VCaP (cell line): ENCODE data around the gene MCTP1.
A peak's percentile ranks its signal among the peaks of the same experiment; 100 is the strongest.

ENCODE experiments used
- H3K27ac ChIP-seq: fragments of 450-650 bp; 2 replicates; pipeline ENCODE4 v1.5.1; 2017
- TF ChIP-seq, protein P1 (sequence below): fragments of 450-650 bp; conservative IDR thresholded peaks from 2 replicates; pipeline ENCODE4 v1.5.1; 2017; ENCODE audit warnings: mild to moderate bottlenecking, moderate library complexity

The MCTP1 gene

DNA sequence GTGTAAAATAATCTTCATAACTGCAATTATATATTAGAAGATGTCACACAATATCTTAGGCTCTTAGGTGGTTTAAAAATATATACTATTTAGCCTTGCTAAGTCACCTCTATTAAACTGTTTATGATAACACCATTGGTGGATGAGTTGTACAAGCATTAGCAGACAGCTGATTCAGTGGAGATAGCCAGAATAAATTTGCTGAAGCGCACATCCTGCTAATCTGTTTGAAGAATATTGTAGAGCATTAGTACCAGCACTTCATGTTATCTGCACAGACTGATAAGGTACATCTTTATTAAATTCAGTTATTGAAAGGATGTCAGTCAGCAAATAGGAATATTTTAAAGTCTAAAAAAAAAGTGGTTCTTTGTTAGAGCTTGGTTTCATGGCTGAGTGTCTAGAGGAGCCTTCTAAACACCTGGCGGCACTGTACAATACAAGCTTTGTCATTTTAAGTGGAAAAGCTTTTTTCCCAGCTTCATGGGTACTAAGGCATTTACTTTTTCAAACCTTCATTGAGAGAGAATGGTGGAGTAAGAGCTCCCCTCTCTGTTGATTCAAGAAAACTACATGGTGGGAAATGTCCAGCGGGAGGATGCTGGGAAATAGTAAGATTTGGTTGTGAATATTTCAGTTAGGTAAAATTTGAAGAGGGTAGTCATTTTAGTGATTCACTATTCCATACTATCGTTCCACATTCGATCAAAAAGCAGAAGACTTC is 391.3 kb downstream of the MCTP1 start:
- TF ChIP-seq, protein P1, sequence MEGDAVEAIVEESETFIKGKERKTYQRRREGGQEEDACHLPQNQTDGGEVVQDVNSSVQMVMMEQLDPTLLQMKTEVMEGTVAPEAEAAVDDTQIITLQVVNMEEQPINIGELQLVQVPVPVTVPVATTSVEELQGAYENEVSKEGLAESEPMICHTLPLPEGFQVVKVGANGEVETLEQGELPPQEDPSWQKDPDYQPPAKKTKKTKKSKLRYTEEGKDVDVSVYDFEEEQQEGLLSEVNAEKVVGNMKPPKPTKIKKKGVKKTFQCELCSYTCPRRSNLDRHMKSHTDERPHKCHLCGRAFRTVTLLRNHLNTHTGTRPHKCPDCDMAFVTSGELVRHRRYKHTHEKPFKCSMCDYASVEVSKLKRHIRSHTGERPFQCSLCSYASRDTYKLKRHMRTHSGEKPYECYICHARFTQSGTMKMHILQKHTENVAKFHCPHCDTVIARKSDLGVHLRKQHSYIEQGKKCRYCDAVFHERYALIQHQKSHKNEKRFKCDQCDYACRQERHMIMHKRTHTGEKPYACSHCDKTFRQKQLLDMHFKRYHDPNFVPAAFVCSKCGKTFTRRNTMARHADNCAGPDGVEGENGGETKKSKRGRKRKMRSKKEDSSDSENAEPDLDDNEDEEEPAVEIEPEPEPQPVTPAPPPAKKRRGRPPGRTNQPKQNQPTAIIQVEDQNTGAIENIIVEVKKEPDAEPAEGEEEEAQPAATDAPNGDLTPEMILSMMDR = peak; percentile 13; the same call in 1 of the 2 replicates

DNA sequence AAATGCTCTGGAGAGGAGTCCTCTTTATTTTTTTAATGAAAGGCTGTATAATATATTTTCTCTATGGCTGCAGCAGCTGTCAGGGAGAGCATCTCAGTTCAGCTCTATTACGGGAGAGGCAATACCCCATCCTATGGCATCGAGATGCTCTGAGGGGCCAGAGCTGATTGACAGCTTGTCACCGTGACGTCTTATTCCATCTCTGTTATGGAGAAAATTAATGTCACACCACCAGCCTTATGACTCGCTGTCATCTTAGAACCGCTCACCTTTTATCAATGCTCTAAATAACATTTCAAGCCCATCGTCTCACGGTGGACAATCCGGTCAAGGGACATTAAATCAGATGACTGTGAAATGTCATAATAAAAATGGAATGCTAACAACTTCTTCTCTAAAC is 392.9 kb downstream of the MCTP1 start:
- TF ChIP-seq, protein P1 = no peak

More for the DNA sequence above, 391.3 kb downstream of the MCTP1 start:
- no peak overlapping the region for H3K27ac ChIP-seq

DNA sequence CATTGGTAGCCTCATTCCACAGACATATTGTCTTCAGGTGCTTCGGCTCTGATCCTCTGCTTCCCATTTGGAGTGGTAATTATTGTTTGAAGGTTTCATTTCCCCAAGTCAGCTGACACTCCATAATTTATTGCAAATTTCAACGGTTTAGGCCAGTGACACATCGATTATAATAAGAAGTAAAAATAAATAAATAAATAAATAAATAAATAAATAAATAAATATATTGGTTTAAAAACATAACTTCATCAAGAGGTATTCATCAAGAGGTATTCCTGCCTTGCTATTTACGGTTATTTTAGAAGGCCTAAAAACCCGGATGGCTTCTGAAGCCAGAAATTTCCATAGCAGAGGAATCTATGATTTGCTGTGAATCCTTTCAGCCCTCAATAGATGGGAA is 393.3 kb downstream of the MCTP1 start:
- H3K27ac ChIP-seq = no peak overlapping the region
- TF ChIP-seq, protein P1 = no peak

More for the DNA sequence above, 392.9 kb downstream of the MCTP1 start:
- H3K27ac ChIP-seq = no peak overlapping the region

DNA sequence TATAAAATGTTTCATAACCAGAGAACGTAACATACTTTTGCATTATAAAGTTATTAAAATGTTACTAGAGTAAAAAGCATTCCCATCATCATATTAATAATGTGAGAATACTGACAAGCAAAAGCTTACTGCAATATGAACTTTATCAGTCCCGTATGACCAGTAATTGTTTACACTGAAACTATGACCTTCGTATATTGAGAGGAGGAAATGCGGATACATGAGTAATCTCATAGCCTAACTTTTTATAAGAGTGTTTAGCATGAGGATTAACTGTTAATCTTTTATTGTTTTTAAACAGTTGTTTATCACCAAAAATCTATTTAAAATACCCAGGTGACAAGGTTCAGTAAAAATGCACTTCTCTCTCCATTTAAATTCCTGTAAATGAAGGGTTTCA is 394.0 kb downstream of the MCTP1 start:
- TF ChIP-seq, protein P1 = no peak

DNA sequence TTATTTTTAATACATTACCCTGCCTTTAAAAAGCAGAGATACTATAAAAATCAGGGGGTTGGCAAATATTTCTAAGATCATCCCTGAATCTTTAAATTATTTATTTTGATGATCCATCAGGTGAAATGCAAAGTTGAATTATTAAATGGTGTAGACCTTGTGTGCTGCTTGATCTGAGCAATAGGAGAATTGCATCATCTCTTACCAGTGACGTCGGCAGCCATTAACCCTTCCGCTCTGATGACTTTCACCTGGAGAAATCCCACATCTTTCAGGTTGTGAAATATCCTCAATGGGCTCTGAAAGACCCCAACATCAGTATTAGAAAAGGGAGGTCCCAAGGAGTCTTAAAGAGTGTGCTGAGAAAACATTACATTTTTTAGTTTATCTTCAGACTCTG is 396.2 kb downstream of the MCTP1 start:
- TF ChIP-seq, protein P1 = no peak
- no peak overlapping the region for H3K27ac ChIP-seq

More for the DNA sequence above, 394.0 kb downstream of the MCTP1 start:
- no peak overlapping the region for H3K27ac ChIP-seq

DNA sequence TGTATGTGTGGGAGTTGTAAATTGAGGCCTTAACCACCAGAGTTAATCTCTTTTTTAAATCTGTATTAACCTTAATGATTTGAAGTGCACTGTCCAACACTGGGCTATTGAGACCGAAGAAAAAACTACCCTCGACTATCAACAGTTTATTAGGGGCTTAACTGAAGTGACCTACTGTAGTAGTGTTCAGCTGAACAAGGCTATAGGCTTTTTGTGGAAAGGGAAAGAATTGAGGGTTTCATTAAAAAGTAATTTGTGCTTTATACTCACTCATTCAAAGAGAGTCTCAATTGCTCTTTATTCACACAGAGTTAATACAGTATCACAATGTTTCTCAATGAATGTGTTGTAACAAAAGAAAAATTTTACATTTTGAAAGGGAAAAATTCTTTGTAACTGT is 399.0 kb downstream of the MCTP1 start:
- TF ChIP-seq, protein P1 = no peak
- H3K27ac ChIP-seq = no peak overlapping the region

DNA sequence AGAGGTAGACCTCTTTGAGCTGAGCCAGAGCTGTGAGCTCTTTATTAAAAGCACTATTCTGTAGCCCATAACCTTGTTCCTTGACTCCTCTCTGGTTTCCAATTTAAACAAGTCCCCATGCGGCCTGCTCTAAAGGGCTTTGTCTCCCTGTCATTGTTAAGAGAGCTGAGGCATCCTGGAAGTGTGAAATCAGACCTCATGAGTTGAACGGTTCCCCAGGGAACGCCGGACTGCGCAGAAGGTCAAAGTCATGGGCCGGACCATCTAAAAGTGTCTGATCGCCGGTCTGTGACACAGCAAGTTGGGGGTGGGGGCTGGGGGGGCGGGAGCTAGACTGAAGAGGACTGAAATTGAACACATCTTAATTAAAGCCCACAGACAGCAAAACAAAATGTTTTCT is 400.6 kb downstream of the MCTP1 start:
- TF ChIP-seq, protein P1 = no peak
- H3K27ac ChIP-seq = no peak overlapping the region
